NOMO-1 treated with DMSO at 0.1 percent for 48 hours (cell line): ENCODE data around the gene ADAMTSL1.
"Not testable (repeated sequence)": the region's sequence is repeated elsewhere in the genome, so short reads cannot be mapped to it uniquely, and the experiment has no call there.

ENCODE experiments used
- DNase-seq: peaks from one replicate; lab custom pipeline; 2025; ENCODE audit not compliant: unreplicated experiment; lab: John Stamatoyannopoulos, UW

ADAMTSL1 gene

GRCh38 chr9:18920141-18921084, 446.5 kb downstream of the ADAMTSL1 start:
- DNase-seq: no peak

- DNase-seq: no peak
Measured at GRCh38 chr9:18921366-18922075, 447.6 kb downstream of the ADAMTSL1 start.

GRCh38 chr9:18922161-18922885, 448.4 kb downstream of the ADAMTSL1 start:
- no peak for DNase-seq

- DNase-seq: no peak
Measured at GRCh38 chr9:18923167-18923566, 449.2 kb downstream of the ADAMTSL1 start.

- no peak for DNase-seq
Measured at GRCh38 chr9:18923671-18924430, 449.9 kb downstream of the ADAMTSL1 start.

- no peak for DNase-seq
Measured at GRCh38 chr9:18925880-18926279, 451.9 kb downstream of the ADAMTSL1 start.

DNA sequence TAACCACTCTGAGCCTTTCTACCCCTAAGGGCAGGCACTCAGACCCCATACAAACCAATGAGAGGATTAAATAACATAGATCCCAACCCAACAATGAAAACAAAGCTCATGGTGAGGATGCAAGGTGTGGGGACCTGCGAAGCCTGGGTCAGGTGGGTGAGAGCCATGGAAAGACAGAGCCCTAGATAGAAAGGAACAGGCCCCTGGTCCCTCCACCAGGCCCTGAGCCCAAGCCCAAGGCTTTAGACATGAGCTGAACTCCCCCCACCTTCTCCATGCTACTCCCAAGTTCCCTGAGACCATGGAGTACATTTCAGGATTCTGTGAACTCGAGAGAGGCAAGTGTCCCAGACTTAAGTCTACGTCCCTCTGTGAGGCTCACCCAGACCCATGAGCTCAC, 452.6 kb downstream of the ADAMTSL1 start:
- DNase-seq: no peak

- no peak for DNase-seq
Measured at GRCh38 chr9:18928711-18929110, 454.8 kb downstream of the ADAMTSL1 start.

DNA sequence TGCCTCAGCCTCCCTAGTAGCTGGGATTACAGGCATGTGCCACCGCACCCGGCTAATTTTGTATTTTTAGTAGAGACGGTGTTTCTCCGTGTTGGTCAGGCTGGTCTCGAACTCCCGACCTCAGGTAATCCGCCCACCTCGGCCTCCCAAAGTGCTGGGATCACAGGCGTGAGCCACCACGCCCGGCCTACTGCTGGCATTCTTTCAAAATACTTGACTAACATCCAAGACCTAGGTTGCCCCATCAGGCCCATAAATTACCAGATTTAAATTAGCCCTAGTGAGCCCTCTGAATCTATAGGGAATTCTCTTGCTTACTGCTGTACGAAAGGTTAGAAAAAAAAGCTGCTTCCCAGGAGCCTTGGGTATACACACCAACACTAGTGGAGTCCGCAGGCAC, 456.7 kb downstream of the ADAMTSL1 start:
- DNase-seq: not testable (repeated sequence)

DNA sequence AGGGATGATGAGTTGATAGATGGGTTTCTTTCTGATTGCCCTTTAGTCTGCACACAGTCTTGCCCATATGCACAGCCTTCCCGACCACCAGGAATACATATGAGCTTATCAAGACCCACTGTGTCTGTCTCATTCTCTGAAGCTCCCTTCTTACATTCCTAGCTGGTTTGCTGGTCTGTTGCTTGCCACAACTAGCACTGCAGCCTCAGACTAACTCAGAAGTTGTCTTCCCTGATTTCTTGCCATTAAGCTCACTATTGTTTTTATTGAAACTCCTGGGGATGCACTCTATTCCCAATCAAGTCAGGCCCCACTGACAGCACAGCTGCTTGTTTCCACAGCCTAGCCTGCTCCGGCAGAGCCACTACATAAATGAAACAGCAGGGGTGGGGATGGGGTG, 461.6 kb downstream of the ADAMTSL1 start:
- no peak for DNase-seq

- DNase-seq: no peak
Measured at GRCh38 chr9:18936094-18936871, 462.3 kb downstream of the ADAMTSL1 start.

DNA sequence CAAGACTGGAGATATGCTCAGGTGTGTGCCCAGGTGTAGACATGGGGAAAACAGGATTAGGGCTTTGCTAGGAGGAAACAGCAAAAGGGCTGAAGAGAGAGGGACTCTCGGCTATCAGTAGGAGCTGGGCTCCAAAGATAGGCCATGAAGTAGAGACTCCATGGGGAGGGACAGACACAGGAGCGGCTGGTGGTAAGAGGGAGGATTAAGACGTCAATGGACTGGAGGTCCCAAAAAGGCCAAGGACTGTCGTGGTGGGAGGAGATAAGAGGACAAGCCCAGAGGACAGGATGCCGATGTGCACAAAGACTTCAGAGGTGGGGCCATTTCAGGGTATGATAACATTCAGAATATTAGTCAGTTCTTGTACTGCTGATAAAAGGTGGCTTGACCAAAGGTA, 466.0 kb downstream of the ADAMTSL1 start:
- no peak for DNase-seq

DNA sequence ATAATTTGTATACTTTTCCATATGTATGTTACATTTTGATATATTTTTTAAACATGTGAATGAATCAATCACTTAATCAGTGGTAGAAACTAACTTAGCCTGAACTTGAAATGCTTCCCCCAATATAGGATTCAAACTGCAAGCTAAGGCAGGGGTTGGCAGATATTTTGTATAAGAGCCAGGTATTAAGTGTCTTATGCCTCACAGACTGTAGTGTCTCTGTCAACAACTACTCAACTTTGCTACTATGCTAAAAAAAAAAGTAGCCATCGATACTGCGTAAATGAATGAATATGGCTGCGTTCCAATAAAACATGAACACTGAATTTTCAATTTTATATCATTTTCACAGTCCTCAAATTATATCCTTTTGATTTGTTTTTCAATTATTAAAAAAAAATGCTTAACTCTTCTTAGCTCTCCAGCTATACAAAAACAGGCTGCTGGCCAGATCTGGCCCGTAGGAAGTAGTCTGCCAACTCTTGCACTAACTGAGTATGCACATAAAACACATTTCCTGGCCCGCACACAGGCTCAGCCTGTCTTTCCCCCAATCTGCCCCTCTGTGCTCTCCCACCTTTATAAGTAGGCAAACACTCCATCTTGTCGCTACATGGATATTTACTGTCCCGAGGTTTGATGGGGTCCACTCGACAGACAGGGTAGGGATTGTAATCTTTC, 467.2 kb downstream of the ADAMTSL1 start:
- DNase-seq: no peak

DNA sequence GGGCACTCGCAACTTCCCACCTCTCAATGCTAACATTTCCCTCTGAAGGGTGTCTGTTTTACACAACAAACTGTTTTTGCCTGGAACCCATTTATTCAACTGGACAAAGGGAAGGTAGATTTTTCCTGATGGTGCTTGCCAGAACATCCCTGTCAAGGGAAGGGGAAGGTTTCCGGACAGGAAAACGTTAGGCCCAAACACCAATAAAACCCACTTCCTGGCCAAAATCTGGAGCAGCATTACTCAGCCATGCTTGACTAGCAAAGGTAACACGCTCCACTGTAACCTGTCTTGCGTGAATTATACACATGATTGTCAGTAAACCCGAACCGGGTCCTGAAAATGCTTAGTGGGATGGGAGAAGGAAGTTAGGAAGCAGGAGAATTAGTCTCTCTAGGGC, 468.8 kb downstream of the ADAMTSL1 start:
- DNase-seq: no peak

GRCh38 chr9:18947892-18948339, 474.0 kb downstream of the ADAMTSL1 start:
- peak; percentile 74 for DNase-seq

- DNase-seq: no peak
Measured at GRCh38 chr9:18951936-18952335, 478.0 kb downstream of the ADAMTSL1 start.

DNA sequence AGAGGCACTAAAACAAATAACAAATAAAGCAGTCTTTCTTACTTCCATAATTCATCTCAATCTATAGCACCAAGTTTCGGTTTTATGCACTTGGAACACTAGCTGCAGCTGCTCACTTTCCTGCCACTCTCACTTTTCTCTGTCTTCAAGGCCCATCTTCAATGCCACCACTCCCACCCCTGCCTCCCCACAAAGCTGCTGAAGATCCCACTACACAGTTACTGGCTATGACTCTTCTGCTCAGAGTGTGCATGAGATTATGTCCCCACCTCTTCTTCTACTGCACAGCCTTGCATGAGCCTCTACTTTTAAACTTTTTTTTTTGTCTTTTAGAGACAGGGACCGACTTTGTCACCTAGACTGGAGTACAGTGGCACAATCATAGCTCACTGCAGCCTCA, 481.7 kb downstream of the ADAMTSL1 start:
- DNase-seq: no peak
